Left lung (tissue), 10 donors: ENCODE measurements around the gene PRRC2A. TPM values are rescaled to one million over a fixed set of nuclear protein-coding genes. Genes with fewer than 3 reads are reported as not detected.
A peak's percentile ranks its signal among the peaks of the same experiment; 100 is the strongest.

ENCODE experiments used
- ATAC-seq: fragments of 200-7000 bp; cut with Tn5 transposase; one replicate; pipeline ENCODE4 v1.9.1; 2020; ENCODE audit warnings: moderate library complexity
- DNase-seq, 4 donors: peaks; one replicate each; pipeline ENCODE4 v3.0.0-alpha.2; 2013 to 2020
- H3K27ac ChIP-seq, 2 donors: fragments of 200-600 bp; sonication (generic) in 1 of 2; one replicate each; pipeline versions ENCODE4 v1.5.0 to v1.8.0; 2020 to 2021
- H3K27me3 ChIP-seq, 2 donors: fragments of 200-600 bp; sonication (generic) in 1 of 2; one replicate each; pipeline versions ENCODE4 v1.5.0 to v1.8.0; 2020 to 2021
- H3K36me3 ChIP-seq, 2 donors: fragments of 200-600 bp; sonication (generic) in 1 of 2; one replicate each; pipeline versions ENCODE4 v1.5.0 to v1.8.0; 2020 to 2021
- H3K4me1 ChIP-seq, 2 donors: fragments of 200-600 bp; one replicate each; pipeline ENCODE4 v1.8.0; 2021
- H3K4me3 ChIP-seq, 2 donors: fragments of 200-600 bp; sonication (generic) in 1 of 2; one replicate each; pipeline versions ENCODE4 v1.5.0 to v1.8.0; 2020 to 2021; ENCODE audit warnings: mild to moderate bottlenecking in 1 of 2
- H3K9me3 ChIP-seq, 2 donors: fragments of 200-600 bp; sonication (generic) in 1 of 2; one replicate each; pipeline versions ENCODE4 v1.5.0 to v1.8.0; 2020 to 2021
- CTCF ChIP-seq, 2 donors: fragments of 200-600 bp; sonication (generic) in 1 of 2; IDR thresholded peaks; one replicate each; pipeline versions ENCODE4 v1.5.0 to v1.8.0; 2021; ENCODE audit warnings: antibody characterized with exemption in 2 of 2
- intact Hi-C, 2 donors: fragments of 100-400 bp; cut with DNase I; formaldehyde crosslinking; loops; one replicate each; pipeline versions ENCODE4 v1.11.2 to v1.14.2; 2022
- polyA plus RNA-seq, 6 donors: library from polyadenylated mRNA; unstranded; fragments of 120-200 nt; gene quantifications; one replicate each; pipeline ENCODE4 v1.2.1, GENCODE V29; 2013; ENCODE audit not compliant: insufficient read length in 6 of 6
- total RNA-seq, 2 donors: library from RNA; stranded (reverse); fragmentation: NEBNext Ultra II Directional; extraction: Animal tissue kit (Norgen Biotek cat#: 25700); gene quantifications; one replicate each; pipeline ENCODE4 v1.2.1, GENCODE V29; 2021
- donor health status: DM: no; HTN: yes; CAD: no.
- donor health status: DM: no; HTN: no; CAD: no.

PRRC2A gene
- total and polyA plus RNA-seq, 8 donors = 130 to 201 (median 164) TPM

DNA sequence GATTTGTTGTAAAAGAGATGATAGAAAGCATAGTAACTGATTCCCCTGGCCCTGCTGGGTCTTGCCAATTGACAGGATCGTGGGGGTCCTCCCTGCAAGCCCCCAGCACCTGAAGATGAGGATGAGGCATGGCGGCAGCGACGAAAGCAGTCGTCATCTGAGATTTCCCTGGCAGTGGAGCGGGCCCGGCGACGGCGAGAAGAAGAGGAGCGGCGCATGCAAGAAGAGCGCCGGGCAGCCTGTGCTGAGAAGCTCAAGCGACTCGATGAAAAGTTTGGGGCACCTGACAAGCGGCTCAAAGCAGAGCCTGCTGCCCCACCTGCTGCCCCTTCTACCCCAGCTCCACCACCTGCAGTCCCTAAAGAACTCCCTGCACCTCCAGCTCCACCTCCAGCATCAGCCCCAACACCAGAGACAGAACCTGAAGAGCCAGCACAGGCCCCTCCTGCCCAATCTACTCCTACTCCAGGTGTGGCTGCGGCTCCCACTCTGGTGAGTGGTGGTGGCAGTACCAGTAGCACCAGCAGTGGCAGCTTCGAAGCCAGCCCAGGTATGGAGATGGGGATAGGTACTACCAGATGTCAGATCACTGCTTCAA, 7.3 kb downstream of the PRRC2A start:
- Histone ChIP-seq H3K9me3 (no peaks in the 10 kb centered on the region), H3K27me3 (no peaks in the 10 kb centered on the region), H3K27ac (no peak overlapping the region), H3K36me3 (peaks cover 8 to 100% of the 10 kb centered on the region in 2 donors), H3K4me1 (peaks cover 2 to 12% of the 10 kb centered on the region in 2 donors), H3K4me3 (no peak overlapping the region)
- ATAC-seq (no peak), DNase-seq (no peak)
- TF ChIP-seq CTCF (IDR thresholded peaks at IDR 0.05) = no peak
- intact Hi-C loops = no loop called here

DNA sequence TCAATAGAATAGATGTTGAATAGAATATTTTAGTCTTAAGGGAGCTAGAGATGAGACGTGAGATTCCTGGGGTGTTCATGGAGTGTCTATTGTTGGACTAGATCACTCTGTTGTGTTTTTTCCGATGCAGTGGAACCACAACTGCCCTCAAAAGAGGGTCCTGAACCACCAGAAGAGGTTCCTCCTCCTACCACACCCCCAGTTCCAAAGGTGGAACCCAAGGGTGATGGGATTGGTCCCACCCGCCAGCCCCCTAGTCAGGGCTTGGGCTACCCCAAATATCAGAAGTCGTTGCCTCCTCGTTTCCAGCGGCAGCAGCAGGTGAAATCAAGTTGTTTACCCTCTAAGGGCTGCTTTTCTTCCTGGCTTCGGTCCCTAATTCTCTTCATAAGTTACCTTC, 8.5 kb downstream of the PRRC2A start:
- Histone ChIP-seq H3K9me3 (no peaks in the 10 kb centered on the region), H3K4me3 (no peak overlapping the region), H3K27me3 (no peaks in the 10 kb centered on the region), H3K4me1 (no peaks in the 10 kb centered on the region), H3K36me3 (peaks cover 8 to 100% of the 10 kb centered on the region in 2 donors), H3K27ac (no peak overlapping the region)
- no peak for ATAC-seq
- DNase-seq = no peak
- intact Hi-C loops = no loop called here
- TF ChIP-seq CTCF (IDR thresholded peaks at IDR 0.05) = no peak

DNA sequence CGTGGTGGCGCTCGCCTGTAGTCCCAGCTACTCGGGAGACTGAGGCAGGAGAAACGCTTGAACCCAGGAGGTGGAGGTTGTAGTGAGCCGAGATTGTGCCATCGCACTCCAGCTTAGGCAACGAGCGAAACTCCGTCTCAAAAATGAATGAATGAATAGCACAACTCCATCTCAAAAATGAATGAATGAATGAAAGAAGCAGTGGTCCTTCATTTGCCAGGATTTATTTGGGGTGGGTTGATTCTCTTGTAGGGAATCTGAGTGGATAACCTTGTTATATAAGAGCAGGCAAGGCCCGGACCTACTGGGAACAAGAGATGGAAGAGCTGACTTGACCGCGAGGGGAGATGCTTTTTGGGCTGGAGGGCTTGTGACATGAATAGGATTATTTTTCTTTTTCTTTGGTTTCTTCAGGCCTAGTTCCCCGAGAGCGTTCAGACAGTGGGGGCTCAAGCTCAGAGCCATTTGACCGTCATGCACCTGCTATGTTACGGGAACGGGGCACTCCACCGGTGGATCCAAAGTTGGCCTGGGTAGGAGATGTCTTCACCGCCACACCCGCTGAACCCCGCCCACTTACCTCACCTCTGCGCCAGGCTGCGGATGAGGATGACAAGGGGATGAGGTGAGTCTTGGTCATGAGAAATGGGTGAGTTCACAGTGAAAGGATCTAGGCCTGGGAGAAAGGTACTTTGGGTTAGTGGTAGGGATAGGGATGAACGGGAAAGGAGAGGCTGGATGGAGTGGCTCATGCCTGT, 9.8 kb downstream of the PRRC2A start:
- intact Hi-C loops = no loop called here
- TF ChIP-seq CTCF (IDR thresholded peaks at IDR 0.05) = no peak
- ATAC-seq (no peak), DNase-seq (no peak)
- Histone ChIP-seq H3K4me3 (no peak overlapping the region), H3K4me1 (no peaks in the 10 kb centered on the region), H3K27ac (no peak overlapping the region), H3K9me3 (no peaks in the 10 kb centered on the region), H3K27me3 (no peaks in the 10 kb centered on the region), H3K36me3 (peaks cover 8 to 100% of the 10 kb centered on the region in 2 donors)

DNA sequence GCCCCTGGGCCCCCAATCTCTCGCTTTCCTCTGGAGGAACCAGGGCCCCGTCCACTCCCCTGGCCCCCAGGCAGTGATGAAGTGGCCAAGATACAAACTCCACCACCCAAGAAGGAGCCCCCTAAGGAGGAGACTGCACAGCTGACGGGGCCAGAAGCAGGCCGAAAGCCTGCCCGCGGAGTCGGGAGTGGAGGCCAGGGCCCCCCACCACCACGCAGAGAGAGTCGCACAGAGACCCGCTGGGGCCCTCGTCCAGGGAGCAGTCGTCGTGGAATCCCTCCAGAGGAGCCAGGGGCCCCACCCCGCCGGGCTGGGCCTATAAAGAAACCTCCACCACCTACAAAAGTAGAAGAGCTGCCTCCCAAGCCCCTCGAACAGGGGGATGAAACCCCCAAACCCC, 10.7 kb downstream of the PRRC2A start:
- intact Hi-C loops = no loop called here
- Histone ChIP-seq H3K27me3 (no peaks in the 10 kb centered on the region), H3K36me3 (peaks cover 8 to 100% of the 10 kb centered on the region in 2 donors), H3K9me3 (no peaks in the 10 kb centered on the region), H3K27ac (no peak overlapping the region), H3K4me1 (no peaks in the 10 kb centered on the region), H3K4me3 (no peak overlapping the region)
- ATAC-seq (no peak), DNase-seq (no peak)
- TF ChIP-seq CTCF (IDR thresholded peaks at IDR 0.05) = no peak

DNA sequence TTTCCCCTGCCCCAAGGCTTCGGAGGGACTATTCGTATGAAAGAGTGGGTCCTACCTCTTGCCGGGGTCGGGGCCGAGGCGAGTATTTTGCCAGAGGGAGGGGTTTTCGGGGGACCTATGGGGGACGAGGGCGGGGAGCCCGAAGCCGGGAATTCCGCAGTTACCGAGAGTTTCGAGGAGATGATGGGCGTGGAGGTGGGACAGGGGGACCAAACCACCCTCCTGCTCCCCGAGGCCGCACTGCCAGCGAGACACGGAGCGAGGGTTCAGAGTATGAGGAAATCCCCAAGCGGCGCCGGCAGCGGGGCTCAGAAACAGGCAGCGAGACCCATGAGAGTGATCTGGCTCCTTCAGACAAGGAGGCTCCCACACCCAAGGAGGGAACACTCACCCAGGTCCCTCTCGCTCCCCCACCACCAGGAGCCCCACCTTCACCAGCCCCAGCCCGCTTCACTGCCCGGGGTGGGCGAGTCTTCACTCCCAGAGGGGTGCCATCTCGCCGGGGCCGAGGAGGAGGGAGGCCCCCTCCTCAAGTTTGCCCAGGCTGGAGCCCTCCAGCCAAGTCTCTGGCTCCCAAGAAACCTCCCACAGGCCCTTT, 11.3 kb downstream of the PRRC2A start:
- DNase-seq = no peak
- no peak for TF ChIP-seq CTCF (IDR thresholded peaks at IDR 0.05)
- no peak overlapping the region for H3K27ac ChIP-seq
- H3K9me3 ChIP-seq = no peaks in the 10 kb centered on the region
- intact Hi-C loops = no loop called here
- H3K4me3 ChIP-seq = no peak overlapping the region
- peak; percentile 10 for ATAC-seq
- no peaks in the 10 kb centered on the region for H3K27me3 ChIP-seq
- no peaks in the 10 kb centered on the region for H3K4me1 ChIP-seq
- peaks cover 8 to 100% of the 10 kb centered on the region in 2 donors for H3K36me3 ChIP-seq
